Stimulated activated CD8-positive, alpha-beta memory T cell treated with anti-CD3 and anti-CD28 coated beads, Interleukin-7, amount 100 ng/mL, for 1 hour (primary cell): ENCODE measurements around the gene ETFDH.
"Not testable (repeated sequence)": the region's sequence is repeated elsewhere in the genome, so short reads cannot be mapped to it uniquely, and the experiment has no call there.

Source experiments
- DNase-seq, 2 donors: peaks; one replicate each; pipeline ENCODE4 v3.0.0-alpha.2; 2020; ENCODE audit warnings: low read depth in 2 of 2

The ETFDH gene

GRCh38 chr4:158678767-158679166 is 6.7 kb downstream of the ETFDH start:
- no peak for DNase-seq

- no peak for DNase-seq
Measured at GRCh38 chr4:158681629-158682028, 9.5 kb downstream of the ETFDH start.

GRCh38 chr4:158682066-158682465 is 10.0 kb downstream of the ETFDH start:
- no peak for DNase-seq

- no peak for DNase-seq
Measured at GRCh38 chr4:158688813-158689212, 16.7 kb downstream of the ETFDH start.

- DNase-seq: no peak
Measured at GRCh38 chr4:158704274-158704673, 32.2 kb downstream of the ETFDH start.

- DNase-seq: no peak
Measured at GRCh38 chr4:158710814-158711213, 38.7 kb downstream of the ETFDH start.

GRCh38 chr4:158712622-158713021 is 40.5 kb downstream of the ETFDH start:
- not testable (repeated sequence) for DNase-seq

GRCh38 chr4:158714937-158715336 is 42.8 kb downstream of the ETFDH start:
- no peak for DNase-seq

- DNase-seq: no peak
Measured at GRCh38 chr4:158715802-158716201, 43.7 kb downstream of the ETFDH start.

GRCh38 chr4:158721680-158722079 is 49.6 kb downstream of the ETFDH start:
- DNase-seq: no peak

- DNase-seq: no peak
Measured at GRCh38 chr4:158722291-158722916, 50.3 kb downstream of the ETFDH start.

- peak; percentile 63 to 64 for DNase-seq
Measured at GRCh38 chr4:158722917-158723793, 51.1 kb downstream of the ETFDH start, which contains the start of gene PPID. PPID (minus strand) TSS chr4:158723396; CDS start chr4:158723288, 108 bp downstream.

GRCh38 chr4:158724637-158725036 is 52.5 kb downstream of the ETFDH start:
- no peak for DNase-seq

- DNase-seq: no peak
Measured at GRCh38 chr4:158726633-158727032, 54.5 kb downstream of the ETFDH start.

GRCh38 chr4:158728236-158728635 is 56.1 kb downstream of the ETFDH start:
- no peak for DNase-seq

GRCh38 chr4:158729716-158730559 is 57.8 kb downstream of the ETFDH start:
- peak; percentile 11 to 26 for DNase-seq

GRCh38 chr4:158738866-158739265 is 66.8 kb downstream of the ETFDH start:
- no peak for DNase-seq

- no peak for DNase-seq
Measured at GRCh38 chr4:158739600-158739999, 67.5 kb downstream of the ETFDH start.

- DNase-seq: no peak
Measured at GRCh38 chr4:158741326-158742021, 69.4 kb downstream of the ETFDH start.

GRCh38 chr4:158746537-158746936 is 74.4 kb downstream of the ETFDH start:
- DNase-seq: not testable (repeated sequence)

- DNase-seq: no peak
Measured at GRCh38 chr4:158750379-158750778, 78.3 kb downstream of the ETFDH start.
